WTC11 (cell line): Measurements from ENCODE around the gene KERA. TPM values are rescaled to one million over a fixed set of nuclear protein-coding genes. Genes with fewer than 3 reads are reported as not detected.

Experiments used
- ATAC-seq: fragments of 200-7000 bp; cut with Tn5 transposase; 2 replicates; pipeline ENCODE4 v1.10.0; 2021; ENCODE audit warnings: mild to moderate bottlenecking, moderate library complexity
- CTCF ChIA-PET: fragments of 300-600 bp; sonication (Branson Sonifier 250); formaldehyde crosslinking; loops from one replicate; lab custom pipeline; 2021; ENCODE audit warnings: antibody characterized with exemption; lab: Charles Lee
- POLR2A ChIA-PET: fragments of 350-600 bp; sonication (Branson Sonifier 250); formaldehyde crosslinking; loops from one replicate; lab custom pipeline; 2021; ENCODE audit warnings: antibody characterized with exemption; lab: Charles Lee
- DNase-seq: peaks from one replicate; pipeline ENCODE4 v3.0.0; 2021; ENCODE audit warnings: low spot score
- H3K27ac Mint-ChIP-seq: 2 replicates; pipeline ENCODE4 v1.8.0; 2021; ENCODE audit warnings: mixed read lengths
- H3K27me3 Mint-ChIP-seq: 2 replicates; pipeline ENCODE4 v1.8.0; 2021; ENCODE audit warnings: low read depth, mild to moderate bottlenecking, moderate library complexity, mixed read lengths
- H3K36me3 Mint-ChIP-seq: 2 replicates; pipeline ENCODE4 v1.8.0; 2021; ENCODE audit warnings: mixed read lengths
- H3K4me1 Mint-ChIP-seq: 2 replicates; pipeline ENCODE4 v1.8.0; 2022; ENCODE audit warnings: mixed read lengths
- H3K4me3 Mint-ChIP-seq: 2 replicates; pipeline ENCODE4 v1.8.0; 2021; ENCODE audit warnings: mild to moderate bottlenecking, moderate library complexity, mixed read lengths
- H3K9me3 Mint-ChIP-seq: 2 replicates; pipeline ENCODE4 v1.8.0; 2021; ENCODE audit warnings: mixed read lengths
- CREM ChIP-seq: sonication (generic); formaldehyde crosslinking; IDR thresholded peaks from 2 replicates; pipeline ENCODE4 v1.8.1; 2022; ENCODE audit warnings: mild to moderate bottlenecking, missing genetic modification reagents, moderate library complexity
- FOXP1 ChIP-seq: sonication (generic); formaldehyde crosslinking; IDR thresholded peaks from 2 replicates; pipeline ENCODE4 v1.8.0; 2022; ENCODE audit warnings: missing genetic modification reagents, mild to moderate bottlenecking, moderate library complexity, borderline replicate concordance
- GRHL2 ChIP-seq: fragments of 250-450 bp; sonication (Bioruptor Pico); IDR thresholded peaks from 2 replicates; pipeline ENCODE4 v1.8.0; 2022; ENCODE audit warnings: mild to moderate bottlenecking, moderate library complexity; ENCODE audit not compliant: insufficient replicate concordance, severe bottlenecking
- JAZF1 ChIP-seq: fragments of 250-450 bp; sonication (Bioruptor Pico); IDR thresholded peaks from 2 replicates; pipeline ENCODE4 v1.9.0; 2021; ENCODE audit warnings: moderate library complexity, mild to moderate bottlenecking, inconsistent platforms
- NFE2L1 ChIP-seq: sonication (generic); formaldehyde crosslinking; IDR thresholded peaks from 2 replicates; pipeline ENCODE4 v1.8.1; 2023; ENCODE audit warnings: missing genetic modification reagents
- OVOL2 ChIP-seq: fragments of 250-450 bp; sonication (Bioruptor Pico); IDR thresholded peaks from 2 replicates; pipeline ENCODE4 v1.9.0; 2021; ENCODE audit warnings: mild to moderate bottlenecking, borderline replicate concordance
- RORB ChIP-seq: fragments of 250-450 bp; sonication (Bioruptor Pico); IDR thresholded peaks from 2 replicates; pipeline ENCODE4 v1.9.0; 2021; ENCODE audit warnings: mild to moderate bottlenecking
- SMAD4 ChIP-seq: sonication (generic); formaldehyde crosslinking; IDR thresholded peaks from 2 replicates; pipeline ENCODE4 v1.8.0; 2022; ENCODE audit warnings: mild to moderate bottlenecking, missing genetic modification reagents
- ZBTB21 ChIP-seq: sonication (generic); formaldehyde crosslinking; IDR thresholded peaks from 2 replicates; pipeline ENCODE4 v1.8.1; 2023; ENCODE audit warnings: mild to moderate bottlenecking, missing genetic modification reagents, borderline replicate concordance
- ZNF138 ChIP-seq: sonication (generic); formaldehyde crosslinking; conservative IDR thresholded peaks from 2 replicates; pipeline ENCODE4 v1.8.1; 2022; ENCODE audit warnings: mild to moderate bottlenecking, moderate library complexity, missing genetic modification reagents
- ZNF396 ChIP-seq: fragments of 250-450 bp; sonication (Bioruptor Pico); IDR thresholded peaks from 2 replicates; pipeline ENCODE4 v1.8.0; 2021; ENCODE audit warnings: mild to moderate bottlenecking, moderate library complexity, borderline replicate concordance
- total RNA-seq: library from RNA; stranded (reverse); gene quantifications from 3 replicates; pipeline ENCODE4 v1.2.3, GENCODE V29; 2021
- TF ChIP-seq, protein P1 (sequence below): fragments of 250-450 bp; sonication (Bioruptor Pico); IDR thresholded peaks from 2 replicates; pipeline ENCODE4 v1.9.0; 2021; ENCODE audit warnings: mild to moderate bottlenecking, borderline replicate concordance
- TF ChIP-seq, protein P2 (sequence below): sonication (generic); formaldehyde crosslinking; IDR thresholded peaks from 2 replicates; pipeline ENCODE4 v1.8.0; 2022; ENCODE audit warnings: mild to moderate bottlenecking, missing genetic modification reagents
- TF ChIP-seq, protein P3 (sequence below): fragments of 250-450 bp; sonication (Bioruptor Pico); conservative IDR thresholded peaks from 2 replicates; pipeline ENCODE4 v1.9.0; 2021; ENCODE audit warnings: mild to moderate bottlenecking
- TF ChIP-seq, protein P4 (sequence below): fragments of 250-450 bp; sonication (Bioruptor Pico); IDR thresholded peaks from 2 replicates; pipeline ENCODE4 v1.9.0; 2021; ENCODE audit warnings: mild to moderate bottlenecking
- TF ChIP-seq, protein P5 (sequence below): fragments of 250-450 bp; sonication (Bioruptor Pico); IDR thresholded peaks from 2 replicates; pipeline ENCODE4 v1.8.0; 2021; ENCODE audit warnings: mild to moderate bottlenecking
- TF ChIP-seq, protein P6 (sequence below): sonication (generic); formaldehyde crosslinking; IDR thresholded peaks from 2 replicates; pipeline ENCODE4 v1.8.0; 2023; ENCODE audit warnings: mild to moderate bottlenecking, missing genetic modification reagents
- TF ChIP-seq, protein P7 (sequence below): sonication (generic); formaldehyde crosslinking; IDR thresholded peaks from 2 replicates; pipeline ENCODE4 v1.8.1; 2023; ENCODE audit warnings: mild to moderate bottlenecking, missing genetic modification reagents, moderate library complexity
- TF ChIP-seq, protein P8 (sequence below): sonication (generic); formaldehyde crosslinking; IDR thresholded peaks from 2 replicates; pipeline ENCODE4 v1.8.0; 2022; ENCODE audit warnings: mild to moderate bottlenecking, missing genetic modification reagents

Gene KERA
- total RNA-seq, 1 experiment from 2014 or later, result not detected

DNA sequence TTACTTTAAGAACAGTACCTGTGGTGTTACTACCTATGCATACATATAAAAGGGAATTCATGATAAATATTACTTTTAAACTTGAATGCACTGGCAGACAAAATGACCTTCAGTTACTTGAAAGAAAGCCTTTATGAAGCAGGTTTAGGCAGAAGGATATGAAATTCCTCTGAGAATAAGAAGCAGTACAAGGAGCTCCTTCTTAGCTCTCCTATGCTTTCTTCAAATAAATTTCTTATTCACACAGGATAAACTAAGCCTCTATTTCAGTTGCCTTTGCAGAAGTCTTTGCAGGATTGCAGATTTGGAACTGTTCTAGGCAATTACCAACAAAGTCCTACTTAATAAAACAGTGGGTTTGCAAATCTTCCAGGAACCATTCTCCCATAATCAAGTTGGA lies 54.1 kb downstream of the KERA start (continued):
- TF ChIP-seq, protein P1, sequence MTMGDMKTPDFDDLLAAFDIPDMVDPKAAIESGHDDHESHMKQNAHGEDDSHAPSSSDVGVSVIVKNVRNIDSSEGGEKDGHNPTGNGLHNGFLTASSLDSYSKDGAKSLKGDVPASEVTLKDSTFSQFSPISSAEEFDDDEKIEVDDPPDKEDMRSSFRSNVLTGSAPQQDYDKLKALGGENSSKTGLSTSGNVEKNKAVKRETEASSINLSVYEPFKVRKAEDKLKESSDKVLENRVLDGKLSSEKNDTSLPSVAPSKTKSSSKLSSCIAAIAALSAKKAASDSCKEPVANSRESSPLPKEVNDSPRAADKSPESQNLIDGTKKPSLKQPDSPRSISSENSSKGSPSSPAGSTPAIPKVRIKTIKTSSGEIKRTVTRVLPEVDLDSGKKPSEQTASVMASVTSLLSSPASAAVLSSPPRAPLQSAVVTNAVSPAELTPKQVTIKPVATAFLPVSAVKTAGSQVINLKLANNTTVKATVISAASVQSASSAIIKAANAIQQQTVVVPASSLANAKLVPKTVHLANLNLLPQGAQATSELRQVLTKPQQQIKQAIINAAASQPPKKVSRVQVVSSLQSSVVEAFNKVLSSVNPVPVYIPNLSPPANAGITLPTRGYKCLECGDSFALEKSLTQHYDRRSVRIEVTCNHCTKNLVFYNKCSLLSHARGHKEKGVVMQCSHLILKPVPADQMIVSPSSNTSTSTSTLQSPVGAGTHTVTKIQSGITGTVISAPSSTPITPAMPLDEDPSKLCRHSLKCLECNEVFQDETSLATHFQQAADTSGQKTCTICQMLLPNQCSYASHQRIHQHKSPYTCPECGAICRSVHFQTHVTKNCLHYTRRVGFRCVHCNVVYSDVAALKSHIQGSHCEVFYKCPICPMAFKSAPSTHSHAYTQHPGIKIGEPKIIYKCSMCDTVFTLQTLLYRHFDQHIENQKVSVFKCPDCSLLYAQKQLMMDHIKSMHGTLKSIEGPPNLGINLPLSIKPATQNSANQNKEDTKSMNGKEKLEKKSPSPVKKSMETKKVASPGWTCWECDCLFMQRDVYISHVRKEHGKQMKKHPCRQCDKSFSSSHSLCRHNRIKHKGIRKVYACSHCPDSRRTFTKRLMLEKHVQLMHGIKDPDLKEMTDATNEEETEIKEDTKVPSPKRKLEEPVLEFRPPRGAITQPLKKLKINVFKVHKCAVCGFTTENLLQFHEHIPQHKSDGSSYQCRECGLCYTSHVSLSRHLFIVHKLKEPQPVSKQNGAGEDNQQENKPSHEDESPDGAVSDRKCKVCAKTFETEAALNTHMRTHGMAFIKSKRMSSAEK (CRISPR knock-in tag), result no peak
- TF ChIP-seq ZNF138, result no peak
- TF ChIP-seq, protein P2, sequence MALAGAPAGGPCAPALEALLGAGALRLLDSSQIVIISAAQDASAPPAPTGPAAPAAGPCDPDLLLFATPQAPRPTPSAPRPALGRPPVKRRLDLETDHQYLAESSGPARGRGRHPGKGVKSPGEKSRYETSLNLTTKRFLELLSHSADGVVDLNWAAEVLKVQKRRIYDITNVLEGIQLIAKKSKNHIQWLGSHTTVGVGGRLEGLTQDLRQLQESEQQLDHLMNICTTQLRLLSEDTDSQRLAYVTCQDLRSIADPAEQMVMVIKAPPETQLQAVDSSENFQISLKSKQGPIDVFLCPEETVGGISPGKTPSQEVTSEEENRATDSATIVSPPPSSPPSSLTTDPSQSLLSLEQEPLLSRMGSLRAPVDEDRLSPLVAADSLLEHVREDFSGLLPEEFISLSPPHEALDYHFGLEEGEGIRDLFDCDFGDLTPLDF (CRISPR knock-in tag), result no peak
- TF ChIP-seq RORB (CRISPR knock-in tag), result no peak
- TF ChIP-seq, protein P3, sequence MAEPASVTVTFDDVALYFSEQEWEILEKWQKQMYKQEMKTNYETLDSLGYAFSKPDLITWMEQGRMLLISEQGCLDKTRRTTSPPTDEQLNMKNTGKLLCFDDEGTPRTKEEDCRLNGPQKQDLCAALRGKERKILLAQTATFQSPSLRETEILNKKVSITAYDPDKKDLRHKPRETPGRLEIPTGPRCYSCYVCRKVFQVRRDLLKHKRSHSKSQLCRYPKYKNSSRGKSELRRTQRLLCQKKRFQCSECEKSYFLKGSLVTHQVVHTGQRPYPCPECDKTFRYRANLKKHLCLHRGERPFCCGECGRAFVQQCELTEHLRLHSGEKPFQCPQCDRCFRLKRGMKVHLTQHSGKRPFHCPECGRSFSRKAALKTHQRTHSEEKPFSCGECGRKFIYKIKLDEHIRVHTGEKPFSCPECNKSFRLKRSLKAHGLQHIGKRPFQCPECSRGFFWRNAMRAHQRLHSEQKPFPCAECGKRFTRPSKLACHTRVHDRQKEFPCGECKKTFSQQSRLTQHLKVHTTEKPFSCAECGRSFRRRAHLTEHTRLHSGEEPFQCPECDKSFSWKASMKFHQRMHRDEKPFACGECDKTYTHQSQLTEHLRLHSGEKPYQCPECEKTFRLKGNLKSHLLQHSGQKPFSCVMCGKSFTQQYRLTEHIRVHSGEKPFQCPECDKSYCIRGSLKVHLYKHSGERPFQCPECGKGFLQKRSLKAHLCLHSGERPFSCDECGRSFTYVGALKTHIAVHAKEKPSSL (CRISPR knock-in tag), result no peak
- no peak for TF ChIP-seq OVOL2 (CRISPR knock-in tag)
- TF ChIP-seq, protein P4, sequence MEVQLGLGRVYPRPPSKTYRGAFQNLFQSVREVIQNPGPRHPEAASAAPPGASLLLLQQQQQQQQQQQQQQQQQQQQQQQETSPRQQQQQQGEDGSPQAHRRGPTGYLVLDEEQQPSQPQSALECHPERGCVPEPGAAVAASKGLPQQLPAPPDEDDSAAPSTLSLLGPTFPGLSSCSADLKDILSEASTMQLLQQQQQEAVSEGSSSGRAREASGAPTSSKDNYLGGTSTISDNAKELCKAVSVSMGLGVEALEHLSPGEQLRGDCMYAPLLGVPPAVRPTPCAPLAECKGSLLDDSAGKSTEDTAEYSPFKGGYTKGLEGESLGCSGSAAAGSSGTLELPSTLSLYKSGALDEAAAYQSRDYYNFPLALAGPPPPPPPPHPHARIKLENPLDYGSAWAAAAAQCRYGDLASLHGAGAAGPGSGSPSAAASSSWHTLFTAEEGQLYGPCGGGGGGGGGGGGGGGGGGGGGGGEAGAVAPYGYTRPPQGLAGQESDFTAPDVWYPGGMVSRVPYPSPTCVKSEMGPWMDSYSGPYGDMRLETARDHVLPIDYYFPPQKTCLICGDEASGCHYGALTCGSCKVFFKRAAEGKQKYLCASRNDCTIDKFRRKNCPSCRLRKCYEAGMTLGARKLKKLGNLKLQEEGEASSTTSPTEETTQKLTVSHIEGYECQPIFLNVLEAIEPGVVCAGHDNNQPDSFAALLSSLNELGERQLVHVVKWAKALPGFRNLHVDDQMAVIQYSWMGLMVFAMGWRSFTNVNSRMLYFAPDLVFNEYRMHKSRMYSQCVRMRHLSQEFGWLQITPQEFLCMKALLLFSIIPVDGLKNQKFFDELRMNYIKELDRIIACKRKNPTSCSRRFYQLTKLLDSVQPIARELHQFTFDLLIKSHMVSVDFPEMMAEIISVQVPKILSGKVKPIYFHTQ (CRISPR knock-in tag), result no peak

DNA sequence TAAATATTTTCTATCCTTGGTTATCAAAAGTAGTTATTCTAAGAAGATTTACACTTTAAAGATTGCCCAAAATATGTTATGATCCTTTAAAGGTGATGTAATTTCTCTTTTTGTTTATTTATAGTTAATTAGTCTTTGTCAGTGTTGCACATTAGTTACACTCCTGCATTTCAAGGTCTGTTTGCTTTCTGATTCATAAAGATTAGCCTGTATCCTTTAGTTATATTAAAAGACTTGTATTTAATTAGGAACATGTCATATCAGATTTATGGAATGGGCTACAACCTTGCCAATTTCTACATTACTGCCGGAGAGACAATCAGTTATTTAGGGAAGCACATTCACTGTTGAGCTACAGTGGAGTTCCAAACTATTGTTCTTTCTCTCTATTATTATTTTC lies 56.5 kb downstream of the KERA start:
- CTCF ChIA-PET, result no interaction called here
- no peak for DNase-seq
- no peak for ATAC-seq
- TF ChIP-seq, protein P5, sequence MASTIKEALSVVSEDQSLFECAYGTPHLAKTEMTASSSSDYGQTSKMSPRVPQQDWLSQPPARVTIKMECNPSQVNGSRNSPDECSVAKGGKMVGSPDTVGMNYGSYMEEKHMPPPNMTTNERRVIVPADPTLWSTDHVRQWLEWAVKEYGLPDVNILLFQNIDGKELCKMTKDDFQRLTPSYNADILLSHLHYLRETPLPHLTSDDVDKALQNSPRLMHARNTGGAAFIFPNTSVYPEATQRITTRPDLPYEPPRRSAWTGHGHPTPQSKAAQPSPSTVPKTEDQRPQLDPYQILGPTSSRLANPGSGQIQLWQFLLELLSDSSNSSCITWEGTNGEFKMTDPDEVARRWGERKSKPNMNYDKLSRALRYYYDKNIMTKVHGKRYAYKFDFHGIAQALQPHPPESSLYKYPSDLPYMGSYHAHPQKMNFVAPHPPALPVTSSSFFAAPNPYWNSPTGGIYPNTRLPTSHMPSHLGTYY (CRISPR knock-in tag), result no peak
- TF ChIP-seq NFE2L1 (CRISPR knock-in tag) (no peak), FOXP1 (CRISPR knock-in tag) (no peak), OVOL2 (CRISPR knock-in tag) (no peak), GRHL2 (CRISPR knock-in tag) (no peak), JAZF1 (CRISPR knock-in tag) (no peak), SMAD4 (CRISPR knock-in tag) (no peak), ZNF396 (no peak), ZBTB21 (CRISPR knock-in tag) (no peak), CREM (no peak)
- TF ChIP-seq, protein P6, sequence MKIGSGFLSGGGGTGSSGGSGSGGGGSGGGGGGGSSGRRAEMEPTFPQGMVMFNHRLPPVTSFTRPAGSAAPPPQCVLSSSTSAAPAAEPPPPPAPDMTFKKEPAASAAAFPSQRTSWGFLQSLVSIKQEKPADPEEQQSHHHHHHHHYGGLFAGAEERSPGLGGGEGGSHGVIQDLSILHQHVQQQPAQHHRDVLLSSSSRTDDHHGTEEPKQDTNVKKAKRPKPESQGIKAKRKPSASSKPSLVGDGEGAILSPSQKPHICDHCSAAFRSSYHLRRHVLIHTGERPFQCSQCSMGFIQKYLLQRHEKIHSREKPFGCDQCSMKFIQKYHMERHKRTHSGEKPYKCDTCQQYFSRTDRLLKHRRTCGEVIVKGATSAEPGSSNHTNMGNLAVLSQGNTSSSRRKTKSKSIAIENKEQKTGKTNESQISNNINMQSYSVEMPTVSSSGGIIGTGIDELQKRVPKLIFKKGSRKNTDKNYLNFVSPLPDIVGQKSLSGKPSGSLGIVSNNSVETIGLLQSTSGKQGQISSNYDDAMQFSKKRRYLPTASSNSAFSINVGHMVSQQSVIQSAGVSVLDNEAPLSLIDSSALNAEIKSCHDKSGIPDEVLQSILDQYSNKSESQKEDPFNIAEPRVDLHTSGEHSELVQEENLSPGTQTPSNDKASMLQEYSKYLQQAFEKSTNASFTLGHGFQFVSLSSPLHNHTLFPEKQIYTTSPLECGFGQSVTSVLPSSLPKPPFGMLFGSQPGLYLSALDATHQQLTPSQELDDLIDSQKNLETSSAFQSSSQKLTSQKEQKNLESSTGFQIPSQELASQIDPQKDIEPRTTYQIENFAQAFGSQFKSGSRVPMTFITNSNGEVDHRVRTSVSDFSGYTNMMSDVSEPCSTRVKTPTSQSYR (CRISPR knock-in tag), result no peak
- TF ChIP-seq, protein P7, sequence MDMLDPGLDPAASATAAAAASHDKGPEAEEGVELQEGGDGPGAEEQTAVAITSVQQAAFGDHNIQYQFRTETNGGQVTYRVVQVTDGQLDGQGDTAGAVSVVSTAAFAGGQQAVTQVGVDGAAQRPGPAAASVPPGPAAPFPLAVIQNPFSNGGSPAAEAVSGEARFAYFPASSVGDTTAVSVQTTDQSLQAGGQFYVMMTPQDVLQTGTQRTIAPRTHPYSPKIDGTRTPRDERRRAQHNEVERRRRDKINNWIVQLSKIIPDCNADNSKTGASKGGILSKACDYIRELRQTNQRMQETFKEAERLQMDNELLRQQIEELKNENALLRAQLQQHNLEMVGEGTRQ (CRISPR knock-in tag), result no peak
- TF ChIP-seq, protein P8, sequence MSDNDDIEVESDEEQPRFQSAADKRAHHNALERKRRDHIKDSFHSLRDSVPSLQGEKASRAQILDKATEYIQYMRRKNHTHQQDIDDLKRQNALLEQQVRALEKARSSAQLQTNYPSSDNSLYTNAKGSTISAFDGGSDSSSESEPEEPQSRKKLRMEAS (CRISPR knock-in tag), result no peak

More for the DNA sequence above, 56.5 kb downstream of the KERA start:
- Mint-ChIP-seq H3K4me1 (no peaks in the 10 kb centered on the region), H3K9me3 (no peaks in the 10 kb centered on the region), H3K4me3 (no peak overlapping the region), H3K27me3 (no peaks in the 10 kb centered on the region; the same call in 1 of the 2 replicates), H3K27ac (no peak overlapping the region), H3K36me3 (no peaks in the 10 kb centered on the region)
- POLR2A ChIA-PET, result no interaction called here
